ENCODE results near the gene PIM2. TPM values are rescaled to one million over a fixed set of nuclear protein-coding genes. Genes with fewer than 3 reads are reported as not detected.

The PIM2 gene
- total and polyA plus RNA-seq, 9 of the 15 experiments (the other 6 are each of a cell fraction or from before 2014, with no cell fraction given), result 67.6 to 191 (median 108) TPM

- TF ChIP-seq TRIM25 (IDR thresholded peaks at IDR 0.05; ENCODE audit: borderline replicate concordance) (no peak), ZNF347 (CRISPR knock-in tag; IDR thresholded peaks at IDR 0.05; ENCODE audit: low read depth) (no peak), ZNF707 (CRISPR knock-in tag; conservative IDR thresholded peaks at IDR 0.05) (no peak), RBM25 (IDR thresholded peaks at IDR 0.05; ENCODE audit: low read depth, low read length, severe bottlenecking) (peak; percentile 73), THAP12 (CRISPR knock-in tag; IDR thresholded peaks at IDR 0.05) (no peak), KDM2B (CRISPR knock-in tag; IDR thresholded peaks at IDR 0.05) (no peak), EZH2 (IDR thresholded peaks at IDR 0.05; ENCODE audit: borderline replicate concordance, low read depth, low read length) (no peak), ETV6 (IDR thresholded peaks at IDR 0.05; ENCODE audit: borderline replicate concordance in 1 of 2, low read depth in 2 of 2, low read length in 1 of 2) (no peak), ETV6 (CRISPR knock-in tag; IDR thresholded peaks at IDR 0.05; ENCODE audit: borderline replicate concordance) (no peak), LEF1 (IDR thresholded peaks at IDR 0.05) (no peak), NUFIP1 (IDR thresholded peaks at IDR 0.05; ENCODE audit: partially characterized antibody) (no peak)
- TF ChIP-seq, protein P1, sequence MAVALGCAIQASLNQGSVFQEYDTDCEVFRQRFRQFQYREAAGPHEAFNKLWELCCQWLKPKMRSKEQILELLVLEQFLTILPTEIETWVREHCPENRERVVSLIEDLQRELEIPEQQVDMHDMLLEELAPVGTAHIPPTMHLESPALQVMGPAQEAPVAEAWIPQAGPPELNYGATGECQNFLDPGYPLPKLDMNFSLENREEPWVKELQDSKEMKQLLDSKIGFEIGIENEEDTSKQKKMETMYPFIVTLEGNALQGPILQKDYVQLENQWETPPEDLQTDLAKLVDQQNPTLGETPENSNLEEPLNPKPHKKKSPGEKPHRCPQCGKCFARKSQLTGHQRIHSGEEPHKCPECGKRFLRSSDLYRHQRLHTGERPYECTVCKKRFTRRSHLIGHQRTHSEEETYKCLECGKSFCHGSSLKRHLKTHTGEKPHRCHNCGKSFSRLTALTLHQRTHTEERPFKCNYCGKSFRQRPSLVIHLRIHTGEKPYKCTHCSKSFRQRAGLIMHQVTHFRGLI (CRISPR knock-in tag; IDR thresholded peaks at IDR 0.05), result no peak
These were observed 49.6 kb upstream of the PIM2 start (continued) for GRCh38 chrX:48968377-48968776.

Data from K562 (cell line).